Neuronal stem cell (in vitro differentiated cells): ENCODE results near the gene FYB2.

Experiments
- DNase-seq: peaks from one replicate; pipeline ENCODE4 v3.0.0-alpha.2; 2013; ENCODE audit warnings: low spot score
- H2AFZ ChIP-seq: one replicate; pipeline ENCODE4 v1.6.1; 2013; ENCODE audit warnings: mild to moderate bottlenecking, low read length, inconsistent platforms
- H2AK5ac ChIP-seq: 2 replicates; pipeline ENCODE4 v1.6.1; 2013; ENCODE audit warnings: low read depth, mild to moderate bottlenecking, inconsistent platforms, low read length, moderate library complexity, mixed read lengths
- H2BK120ac ChIP-seq: 2 replicates; pipeline ENCODE4 v1.6.1; 2013; ENCODE audit warnings: low read depth, mild to moderate bottlenecking, inconsistent platforms, low read length, moderate library complexity, mixed read lengths
- H2BK12ac ChIP-seq: one replicate; pipeline ENCODE4 v1.6.1; 2013; ENCODE audit warnings: low read length, inconsistent platforms
- H2BK15ac ChIP-seq: 2 replicates; pipeline ENCODE4 v1.6.1; 2013; ENCODE audit warnings: mild to moderate bottlenecking, low read length, inconsistent platforms, mixed read lengths
- H2BK5ac ChIP-seq: one replicate; pipeline ENCODE4 v1.6.1; 2013; ENCODE audit warnings: inconsistent platforms, mild to moderate bottlenecking, low read length, moderate library complexity
- H3K14ac ChIP-seq: one replicate; pipeline ENCODE4 v1.6.1; 2013; ENCODE audit warnings: low read length, inconsistent platforms
- H3K18ac ChIP-seq: 2 replicates; pipeline ENCODE4 v1.6.1; 2013; ENCODE audit warnings: low read length, inconsistent platforms
- H3K23ac ChIP-seq: 2 replicates; pipeline ENCODE4 v1.6.1; 2013; ENCODE audit warnings: low read depth, mild to moderate bottlenecking, mixed read lengths, low read length, inconsistent platforms; ENCODE audit not compliant: poor library complexity
- H3K27ac ChIP-seq: replicated peaks from 3 replicates; pipeline ENCODE4 v1.5.1; 2013; ENCODE audit warnings: low read length, inconsistent platforms
- H3K27me3 ChIP-seq, 3 experiments: 2 replicates each; pipeline ENCODE4 v1.6.1; 2013; ENCODE audit warnings: low read length in 3 of 3, mild to moderate bottlenecking in 2 of 3, inconsistent platforms in 1 of 3, low read depth in 1 of 3, mixed read lengths in 1 of 3, moderate library complexity in 1 of 3; ENCODE audit not compliant: control insufficient read depth in 3 of 3, insufficient read depth in 3 of 3
- H3K36me3 ChIP-seq, 2 donors: replicated peaks in 1 of 2; 2 replicates each; pipeline ENCODE4 v1.6.1; 2013; ENCODE audit warnings: low read length in 2 of 2; ENCODE audit not compliant: control insufficient read depth in 2 of 2, insufficient read depth in 2 of 2
- H3K4ac ChIP-seq: 2 replicates; pipeline ENCODE4 v1.6.1; 2013; ENCODE audit warnings: inconsistent platforms, mild to moderate bottlenecking, low read length, moderate library complexity
- H3K4me1 ChIP-seq, 2 donors: 1 replicate in 1 of 2; 2 replicates in 1 of 2; pipeline ENCODE4 v1.6.1; 2013; ENCODE audit warnings: low read length in 2 of 2, low read depth in 1 of 2; ENCODE audit not compliant: control insufficient read depth in 2 of 2, insufficient read depth in 1 of 2
- H3K4me2 ChIP-seq: one replicate; pipeline ENCODE4 v1.6.1; 2013; ENCODE audit warnings: mild to moderate bottlenecking, low read length, inconsistent platforms; ENCODE audit not compliant: insufficient read depth, poor library complexity, severe bottlenecking
- H3K4me3 ChIP-seq, 2 donors: 2 replicates each; pipeline ENCODE4 v1.5.1; 2013; ENCODE audit warnings: low read length in 2 of 2, mild to moderate bottlenecking in 2 of 2, inconsistent platforms in 1 of 2, moderate library complexity in 1 of 2
- H3K79me1 ChIP-seq: one replicate; pipeline ENCODE4 v1.6.1; 2013; ENCODE audit warnings: low read depth, mild to moderate bottlenecking, inconsistent platforms, low read length, moderate library complexity
- H3K9ac ChIP-seq: one replicate; pipeline ENCODE4 v1.6.1; 2013; ENCODE audit warnings: mild to moderate bottlenecking, low read depth, low read length, inconsistent platforms; ENCODE audit not compliant: poor library complexity
- H3K9me3 ChIP-seq, 2 donors: replicated peaks in 1 of 2; 2 replicates each; pipeline versions ENCODE3 to v1.6.1; 2013; ENCODE audit warnings: low read length in 2 of 2, mild to moderate bottlenecking in 2 of 2, inconsistent platforms in 1 of 2, low read depth in 1 of 2, mixed read lengths in 1 of 2, moderate library complexity in 1 of 2; ENCODE audit not compliant: control insufficient read depth in 2 of 2, insufficient read depth in 1 of 2
- H4K8ac ChIP-seq: one replicate; pipeline ENCODE4 v1.6.1; 2013; ENCODE audit warnings: low read depth, mild to moderate bottlenecking, inconsistent platforms, low read length, moderate library complexity
- H4K91ac ChIP-seq: one replicate; pipeline ENCODE4 v1.6.1; 2013; ENCODE audit warnings: low read length, low read depth, mild to moderate bottlenecking, inconsistent platforms; ENCODE audit not compliant: poor library complexity
- WGBS, 2 donors: extraction: QIAGEN DNeasy Blood & Tissue Kit; methylation state at CpG; one replicate each; pipeline ENCODE4 v1.1.7; 2013; ENCODE audit warnings: missing lambda C conversion rate in 2 of 2, mixed read lengths in 1 of 2; ENCODE audit not compliant: insufficient read length in 2 of 2, insufficient replicate concordance in 1 of 2; ENCODE audit errors: extremely low coverage in 2 of 2; 5-methylcytosine and 5-hydroxymethylcytosine counted together

The FYB2 gene

DNA sequence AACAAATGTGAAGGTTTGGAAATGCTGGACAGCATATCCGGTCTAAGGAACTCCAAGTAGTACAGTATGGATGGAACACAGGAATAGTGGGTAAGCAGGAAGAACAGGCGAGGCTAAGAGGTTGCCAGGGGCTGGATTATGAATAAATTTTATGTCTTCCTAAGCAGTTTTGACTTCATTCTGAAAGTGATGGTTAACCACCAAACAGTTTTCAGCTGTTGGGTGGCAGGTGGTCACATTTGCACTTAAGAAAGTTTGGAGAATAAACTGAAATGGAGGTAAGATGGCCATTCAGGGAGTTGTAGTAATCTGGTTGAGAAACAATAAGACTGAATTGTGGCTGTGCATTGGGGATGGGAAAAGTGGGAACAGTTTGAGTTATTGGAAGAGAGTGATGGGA lies 90.2 kb downstream of the FYB2 start:
- Histone ChIP-seq H4K8ac (no peak overlapping the region), H3K4me1 (no peaks in the 10 kb centered on the region), H2BK12ac (no peak overlapping the region), H4K91ac (no peak overlapping the region), H3K9me3 (no peaks in the 10 kb centered on the region), H3K27me3 (peaks cover 0 to 7% (median 0%) of the 10 kb centered on the region in 3 experiments), H2BK15ac (no peak overlapping the region), H3K4me3 (no peak overlapping the region), H3K4ac (no peak overlapping the region), H3K4me2 (no peak overlapping the region), H3K9ac (no peak overlapping the region), H2BK120ac (no peak overlapping the region), H2BK5ac (no peak overlapping the region), H3K27ac (no peak overlapping the region), H3K14ac (no peak overlapping the region), H3K79me1 (no peaks in the 10 kb centered on the region), H2AK5ac (no peak overlapping the region), H3K23ac (no peak overlapping the region), H2AFZ (no peak overlapping the region), H3K18ac (no peak overlapping the region), H3K36me3 (no peaks in the 10 kb centered on the region)
- DNase-seq, result no peak
- WGBS, 2 donors, result no CpG with 5 or more reads among the region's 2 CpGs

DNA sequence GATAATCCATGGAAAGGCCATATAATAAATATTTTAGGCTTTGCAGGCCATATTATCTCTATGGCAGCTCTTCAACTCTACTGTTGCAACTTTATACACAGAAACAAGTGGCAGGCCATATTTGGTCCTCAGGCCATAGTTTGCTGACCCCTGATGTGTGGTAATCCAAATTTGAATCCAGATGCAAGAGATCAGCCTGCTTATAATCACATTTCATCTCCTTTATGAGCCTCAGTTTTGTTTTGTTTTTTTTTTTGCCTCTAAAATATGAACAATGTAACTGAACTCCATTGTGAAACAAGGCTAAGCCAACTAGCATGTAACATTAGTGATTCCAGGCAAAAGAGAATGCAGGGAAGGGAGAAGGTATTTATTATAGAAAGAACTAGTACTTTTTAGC lies 92.5 kb downstream of the FYB2 start:
- Histone ChIP-seq H3K4me2 (no peak overlapping the region), H4K91ac (no peak overlapping the region), H3K4me1 (no peaks in the 10 kb centered on the region), H4K8ac (no peak overlapping the region), H3K4me3 (no peak overlapping the region), H2BK5ac (no peak overlapping the region), H3K79me1 (no peaks in the 10 kb centered on the region), H3K23ac (no peak overlapping the region), H2BK15ac (no peak overlapping the region), H2BK120ac (no peak overlapping the region), H3K36me3 (no peaks in the 10 kb centered on the region), H2BK12ac (no peak overlapping the region), H3K14ac (no peak overlapping the region), H3K4ac (no peak overlapping the region), H3K9ac (no peak overlapping the region), H3K27me3 (peaks cover 0 to 7% (median 2%) of the 10 kb centered on the region in 3 experiments), H2AK5ac (no peak overlapping the region), H2AFZ (no peak overlapping the region), H3K9me3 (no peaks in the 10 kb centered on the region), H3K27ac (no peak overlapping the region), H3K18ac (no peak overlapping the region)
- no peak for DNase-seq

DNA sequence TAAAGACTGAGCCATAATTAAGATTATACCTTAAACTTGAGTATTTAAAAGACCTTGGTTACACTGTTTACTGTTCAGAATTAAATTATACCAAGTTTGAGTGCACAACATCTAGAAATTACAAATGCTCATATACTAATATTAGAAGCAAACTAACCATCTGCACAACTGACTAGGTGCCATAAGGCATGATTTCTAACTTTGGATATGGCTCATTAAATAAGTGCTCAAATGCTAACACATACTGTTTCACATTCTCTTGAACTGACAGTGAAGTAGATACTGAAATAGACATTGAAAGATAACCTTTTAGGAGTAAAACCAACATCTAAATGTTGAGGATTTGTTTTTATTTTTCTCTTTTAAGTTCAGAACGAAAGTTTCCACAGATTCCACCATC lies 100.0 kb downstream of the FYB2 start:
- Histone ChIP-seq H3K27me3 (peaks cover 0 to 2% (median 0%) of the 10 kb centered on the region in 3 experiments), H3K14ac (no peak overlapping the region), H3K4ac (no peak overlapping the region), H2BK15ac (no peak overlapping the region), H3K4me2 (no peak overlapping the region), H3K18ac (no peak overlapping the region), H3K36me3 (no peaks in the 10 kb centered on the region), H4K8ac (no peak overlapping the region), H3K9me3 (no peaks in the 10 kb centered on the region), H4K91ac (no peak overlapping the region), H2BK12ac (no peak overlapping the region), H3K9ac (no peak overlapping the region), H2BK120ac (no peak overlapping the region), H2AK5ac (no peak overlapping the region), H2AFZ (no peak overlapping the region), H2BK5ac (no peak overlapping the region), H3K27ac (no peak overlapping the region), H3K4me3 (no peak overlapping the region), H3K79me1 (no peaks in the 10 kb centered on the region), H3K23ac (no peak overlapping the region), H3K4me1 (no peaks in the 10 kb centered on the region)
- no peak for DNase-seq
- WGBS, 2 donors, result no CpG with 5 or more reads among the region's 1 CpG

DNA sequence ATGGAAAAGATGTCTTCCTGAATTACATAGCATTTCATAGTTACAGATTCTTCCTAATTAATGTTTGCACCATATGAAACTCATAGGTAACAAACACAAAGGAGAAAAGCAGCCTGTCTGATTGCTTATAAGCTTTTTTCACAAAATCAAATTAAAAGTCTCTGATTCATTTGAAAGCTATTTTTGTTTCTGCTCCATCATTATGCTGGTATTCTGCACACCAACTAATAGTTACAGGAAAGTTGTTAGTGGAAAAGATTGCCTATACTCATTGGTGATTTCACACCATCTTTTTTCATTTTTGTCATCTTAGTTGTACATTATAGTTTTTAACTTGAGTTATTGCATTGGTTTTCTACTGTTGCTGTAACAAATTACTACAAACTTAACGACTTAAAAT lies 104.0 kb downstream of the FYB2 start:
- Histone ChIP-seq H3K4me1 (no peaks in the 10 kb centered on the region), H3K9me3 (no peaks in the 10 kb centered on the region), H3K79me1 (no peaks in the 10 kb centered on the region), H3K14ac (no peak overlapping the region), H2AFZ (no peak overlapping the region), H2AK5ac (no peak overlapping the region), H3K27ac (no peak overlapping the region), H3K27me3 (no peaks in the 10 kb centered on the region), H3K4me3 (no peak overlapping the region), H4K8ac (no peak overlapping the region), H3K36me3 (no peaks in the 10 kb centered on the region), H2BK5ac (no peak overlapping the region), H2BK120ac (no peak overlapping the region), H3K23ac (no peak overlapping the region), H3K9ac (no peak overlapping the region), H2BK12ac (no peak overlapping the region), H3K18ac (no peak overlapping the region), H2BK15ac (no peak overlapping the region), H4K91ac (no peak overlapping the region), H3K4me2 (no peak overlapping the region), H3K4ac (no peak overlapping the region)
- no CpG with 5 or more reads among the region's 1 CpG for WGBS, 2 donors
- no peak for DNase-seq
